Stimulated activated CD4-positive, alpha-beta T cell treated with anti-CD3 and anti-CD28 coated beads, Interleukin-4, amount 100 ng/mL, for 48 hours (primary cell): ENCODE results near the gene ARFGEF3.
"Not testable (repeated sequence)": the region's sequence is repeated elsewhere in the genome, so short reads cannot be mapped to it uniquely, and the experiment has no call there.

Source experiments
- DNase-seq, 2 donors: peaks; one replicate each; pipeline ENCODE4 v3.0.0-alpha.2; 2020; ENCODE audit warnings: low read depth in 2 of 2

The ARFGEF3 gene

GRCh38 chr6:138161338-138162110 lies at the start of gene ARFGEF3:
ARFGEF3 (plus strand) TSS chr6:138161939; CDS start chr6:138162087, 148 bp downstream.
- DNase-seq = peak; percentile 47 to 52

GRCh38 chr6:138113588-138114210 lies 48.0 kb upstream of the ARFGEF3 start:
- no peak for DNase-seq

GRCh38 chr6:138115201-138115600 lies 46.5 kb upstream of the ARFGEF3 start:
- no peak for DNase-seq

GRCh38 chr6:138115877-138116660 lies 45.7 kb upstream of the ARFGEF3 start:
- DNase-seq = peak in 1 of 2 donors; percentile 22

GRCh38 chr6:138116661-138116999 lies 45.1 kb upstream of the ARFGEF3 start:
- DNase-seq = no peak

- DNase-seq = no peak
These were observed 44.3 kb upstream of the ARFGEF3 start for GRCh38 chr6:138117376-138117914.

GRCh38 chr6:138119229-138119628 lies 42.5 kb upstream of the ARFGEF3 start:
- not testable (repeated sequence) for DNase-seq

- DNase-seq = no peak
These were observed 41.8 kb upstream of the ARFGEF3 start for GRCh38 chr6:138119976-138120375.

GRCh38 chr6:138124096-138124495 lies 37.6 kb upstream of the ARFGEF3 start:
- DNase-seq = no peak

GRCh38 chr6:138128096-138128495 lies 33.6 kb upstream of the ARFGEF3 start:
- DNase-seq = no peak

- no peak for DNase-seq
These were observed 32.5 kb upstream of the ARFGEF3 start for GRCh38 chr6:138129190-138129589.

- DNase-seq = no peak
These were observed 18.9 kb upstream of the ARFGEF3 start for GRCh38 chr6:138142806-138143205.

GRCh38 chr6:138145402-138145801 lies 16.3 kb upstream of the ARFGEF3 start:
- DNase-seq = no peak

- no peak for DNase-seq
These were observed 15.2 kb upstream of the ARFGEF3 start for GRCh38 chr6:138146544-138146943.

- no peak for DNase-seq
These were observed 6.3 kb upstream of the ARFGEF3 start for GRCh38 chr6:138155443-138155842.

- no peak for DNase-seq
These were observed 3.6 kb upstream of the ARFGEF3 start for GRCh38 chr6:138157986-138158638.

GRCh38 chr6:138159246-138159645 lies 2.5 kb upstream of the ARFGEF3 start:
- DNase-seq = no peak

GRCh38 chr6:138160329-138161087 lies 1.2 kb upstream of the ARFGEF3 start:
- DNase-seq = no peak

- DNase-seq = no peak
These were observed 726 bp upstream of the ARFGEF3 start for GRCh38 chr6:138161088-138161337.

GRCh38 chr6:138162111-138162954 lies 594 bp downstream of the ARFGEF3 start:
- DNase-seq = no peak
